ENCODE measurements around the gene DENND1B.

- TF ChIP-seq CTCF (IDR thresholded peaks at IDR 0.05; ENCODE audit: poor library complexity), result no peak
- TF ChIP-seq EZH2 (IDR thresholded peaks at IDR 0.05; ENCODE audit: borderline replicate concordance), result no peak
- TF ChIP-seq EZH2phosphoT487 (IDR thresholded peaks at IDR 0.05; ENCODE audit: low read depth, severe bottlenecking, unreplicated experiment), result no peak
Observed at GRCh38 chr1:197671920-197672319, 103.4 kb downstream of the DENND1B start.
